HG03575 (cell line): Measurements from ENCODE around the gene PNMA8A.
"Not testable (repeated sequence)": the region's sequence is repeated elsewhere in the genome, so short reads cannot be mapped to it uniquely, and the experiment has no call there.

Experiments used
- ATAC-seq: cut with Tn5 transposase; IDR thresholded peaks from one replicate; pipeline ENCODE4 v1.9.1; 2021; ENCODE audit not compliant: unreplicated experiment, insufficient number of reproducible peaks, low FRiP score; ENCODE audit errors: extremely low read depth

The PNMA8A gene

GRCh38 chr19:46471116-46471733, at the start of gene PNMA8A:
Gene PNMA8A, minus strand, starts transcription at chr19:46471563. Its CDS starts 528 bp downstream, at chr19:46471035.
- ATAC-seq = no peak

- no peak for ATAC-seq
Observed at GRCh38 chr19:46520616-46521015, 49.3 kb upstream of the PNMA8A start.

- no peak for ATAC-seq
Observed at GRCh38 chr19:46517471-46517870, 46.1 kb upstream of the PNMA8A start.

- ATAC-seq = no peak
Observed at GRCh38 chr19:46515879-46516350, 44.6 kb upstream of the PNMA8A start.

- ATAC-seq = no peak
Observed at GRCh38 chr19:46515290-46515609, 43.9 kb upstream of the PNMA8A start.

- ATAC-seq = no peak
Observed at GRCh38 chr19:46514589-46515289, 43.4 kb upstream of the PNMA8A start.

GRCh38 chr19:46513461-46514236, 42.3 kb upstream of the PNMA8A start:
- no peak for ATAC-seq

- no peak for ATAC-seq
Observed at GRCh38 chr19:46511237-46511636, 39.9 kb upstream of the PNMA8A start.

GRCh38 chr19:46508206-46508605, 36.8 kb upstream of the PNMA8A start:
- no peak for ATAC-seq

- ATAC-seq = no peak
Observed at GRCh38 chr19:46503848-46504453, 32.6 kb upstream of the PNMA8A start.

GRCh38 chr19:46502891-46503290, 31.5 kb upstream of the PNMA8A start:
- no peak for ATAC-seq

- ATAC-seq = no peak
Observed at GRCh38 chr19:46499692-46500091, 28.3 kb upstream of the PNMA8A start.

GRCh38 chr19:46497773-46498172, 26.4 kb upstream of the PNMA8A start:
- ATAC-seq = no peak

GRCh38 chr19:46496886-46497285, 25.5 kb upstream of the PNMA8A start:
- ATAC-seq = not testable (repeated sequence)

- ATAC-seq = no peak
Observed at GRCh38 chr19:46496304-46496703, 24.9 kb upstream of the PNMA8A start.

GRCh38 chr19:46495786-46496099, 24.4 kb upstream of the PNMA8A start, which contains the start of gene PNMA8B:
Gene PNMA8B, minus strand, starts transcription at chr19:46495867. Its CDS starts 402 bp downstream, at chr19:46495465.
- ATAC-seq = no peak

GRCh38 chr19:46494941-46495785, 23.8 kb upstream of the PNMA8A start:
- ATAC-seq = no peak

GRCh38 chr19:46494146-46494940, 23.0 kb upstream of the PNMA8A start:
- no peak for ATAC-seq
